MM.1S (cell line): ENCODE results near the gene CBX5.
"Not testable (repeated sequence)": the region's sequence is repeated elsewhere in the genome, so short reads cannot be mapped to it uniquely, and the experiment has no call there.

Experiments
- DNase-seq: peaks from one replicate; pipeline ENCODE4 v3.0.0-alpha.2; 2015
- H2AFZ ChIP-seq: fragments of 300-600 bp; sonication (generic); 2 replicates; pipeline ENCODE4 v1.6.0; 2016; ENCODE audit warnings: antibody characterized with exemption, low read length
- H3F3A ChIP-seq: fragments of 300-600 bp; sonication (generic); 2 replicates; pipeline ENCODE4 v1.6.1; 2016; ENCODE audit warnings: mild to moderate bottlenecking, antibody characterized with exemption, low read length, moderate library complexity, mixed read lengths; ENCODE audit not compliant: insufficient read depth
- H3K27ac ChIP-seq: fragments of 300-600 bp; sonication (generic); 2 replicates; pipeline ENCODE4 v1.5.1; 2016; ENCODE audit warnings: mild to moderate bottlenecking, low read length
- H3K27me3 ChIP-seq: fragments of 300-600 bp; sonication (generic); replicated peaks from 2 replicates; pipeline ENCODE4 v1.6.0; 2016; ENCODE audit warnings: low read length; ENCODE audit not compliant: insufficient read depth
- H3K36me3 ChIP-seq: fragments of 300-600 bp; sonication (generic); replicated peaks from 2 replicates; pipeline ENCODE4 v1.6.1; 2016; ENCODE audit warnings: mild to moderate bottlenecking, low read length, mixed read lengths; ENCODE audit not compliant: insufficient read depth
- H3K4me1 ChIP-seq: fragments of 300-600 bp; sonication (generic); 2 replicates; pipeline ENCODE4 v1.6.1; 2016; ENCODE audit warnings: low read length, mixed read lengths
- H3K4me2 ChIP-seq: fragments of 300-600 bp; sonication (generic); 2 replicates; pipeline ENCODE4 v1.6.0; 2016; ENCODE audit warnings: low read depth, low read length
- H3K4me3 ChIP-seq: fragments of 300-600 bp; sonication (generic); 2 replicates; pipeline ENCODE4 v1.5.1; 2016; ENCODE audit warnings: low read length, mixed read lengths
- H3K79me2 ChIP-seq: fragments of 300-600 bp; sonication (generic); 2 replicates; pipeline ENCODE4 v1.6.1; 2016; ENCODE audit warnings: mixed run types, low read length, mixed read lengths
- H3K9ac ChIP-seq: fragments of 300-600 bp; sonication (generic); 2 replicates; pipeline ENCODE4 v1.6.1; 2016; ENCODE audit warnings: low read length, mixed read lengths
- H3K9me2 ChIP-seq: fragments of 300-600 bp; sonication (generic); replicated peaks from 2 replicates; pipeline ENCODE4 v1.6.1; 2016; ENCODE audit warnings: mild to moderate bottlenecking, low read length, mixed read lengths; ENCODE audit not compliant: insufficient read depth
- H3K9me3 ChIP-seq: fragments of 300-600 bp; sonication (generic); replicated peaks from 2 replicates; pipeline ENCODE4 v1.6.1; 2016; ENCODE audit warnings: mild to moderate bottlenecking, low read length, mixed read lengths; ENCODE audit not compliant: insufficient read depth
- H4K20me1 ChIP-seq: fragments of 300-600 bp; sonication (generic); 2 replicates; pipeline ENCODE4 v1.6.1; 2016; ENCODE audit warnings: mild to moderate bottlenecking, low read length, moderate library complexity, mixed read lengths; ENCODE audit not compliant: insufficient read depth
- EZH2 ChIP-seq: fragments of 300-600 bp; sonication (generic); optimal IDR thresholded peaks from 2 replicates; pipeline ENCODE3; 2017; ENCODE audit warnings: low read depth, mild to moderate bottlenecking, antibody characterized with exemption, low read length, mixed read lengths
- EZH2phosphoT487 ChIP-seq: fragments of 300-600 bp; sonication (generic); IDR thresholded peaks from 2 replicates; pipeline ENCODE4 v1.6.1; 2018; ENCODE audit warnings: antibody characterized with exemption, low read length
- TF ChIP-seq, protein P1 (sequence below): fragments of 300-600 bp; sonication (generic); IDR thresholded peaks from 2 replicates; pipeline ENCODE4 v1.5.1; 2016; ENCODE audit warnings: antibody characterized with exemption, low read length, mixed read lengths

CBX5 gene

DNA sequence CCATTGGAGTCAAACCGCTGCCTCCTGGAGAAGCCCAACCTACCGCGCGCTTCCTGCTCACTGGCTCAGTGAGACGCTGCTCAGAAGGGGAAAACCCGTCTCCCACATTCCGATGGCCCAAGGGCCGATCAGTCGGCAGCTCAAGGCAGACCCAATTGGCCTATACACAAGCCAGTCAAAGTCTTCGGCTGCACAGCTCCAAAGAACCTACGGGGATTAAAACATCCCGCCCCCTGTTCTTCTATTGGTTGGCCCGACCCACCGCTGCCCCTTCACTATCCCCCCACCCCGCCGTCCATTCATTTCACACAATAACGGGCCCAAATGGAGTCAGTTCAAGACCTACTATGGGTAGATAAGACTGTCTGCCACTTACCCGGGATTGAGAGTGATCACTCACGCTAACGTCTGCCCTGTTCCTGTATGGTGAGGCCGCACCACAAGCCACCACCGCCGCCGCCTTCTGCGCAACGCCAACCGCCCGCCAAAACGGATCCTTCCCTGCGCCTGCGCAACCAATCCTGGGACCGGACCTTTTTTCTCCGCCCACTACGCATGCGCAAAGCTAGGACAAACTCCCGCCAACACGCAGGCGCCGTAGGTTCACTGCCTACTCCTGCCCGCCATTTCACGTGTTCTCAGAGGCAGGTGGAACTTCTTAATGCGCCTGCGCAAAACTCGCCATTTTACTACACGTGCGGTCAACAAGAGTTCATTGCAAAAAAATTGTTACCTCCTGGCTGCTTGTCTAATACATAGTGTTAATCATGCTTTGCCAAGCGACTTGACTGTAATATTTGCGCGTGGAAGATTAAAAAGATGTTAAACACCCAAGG lies at the start of gene CBX5:
Gene CBX5 (minus strand): TSS at position 491 of the 836 bp plus-strand sequence. CDS start 22,472 bp downstream, outside the sequence.
- peak within 1 kb of the TSS; percentile 99 for H3K4me3 ChIP-seq
- H3K9me3 ChIP-seq = no peaks in the 10 kb centered on the region
- peaks cover 43% of the 10 kb centered on the region for H3F3A ChIP-seq
- H3K9me2 ChIP-seq = no peaks in the 10 kb centered on the region
- H3K27me3 ChIP-seq = no peaks in the 10 kb centered on the region
- peaks cover 86% of the 10 kb centered on the region for H3K79me2 ChIP-seq
- DNase-seq = peak; percentile 99
- H3K9ac ChIP-seq = peak within 1 kb of the TSS; percentile 96
- peak within 1 kb of the TSS; percentile 80 for H2AFZ ChIP-seq
- peaks cover 19% of the 10 kb centered on the region for H3K36me3 ChIP-seq
- H3K4me2 ChIP-seq = peak within 1 kb of the TSS; percentile 74
- peak within 1 kb of the TSS; percentile 84 for H3K27ac ChIP-seq
- TF ChIP-seq EZH2phosphoT487 (no peak), EZH2 (no peak)
- TF ChIP-seq, protein P1, sequence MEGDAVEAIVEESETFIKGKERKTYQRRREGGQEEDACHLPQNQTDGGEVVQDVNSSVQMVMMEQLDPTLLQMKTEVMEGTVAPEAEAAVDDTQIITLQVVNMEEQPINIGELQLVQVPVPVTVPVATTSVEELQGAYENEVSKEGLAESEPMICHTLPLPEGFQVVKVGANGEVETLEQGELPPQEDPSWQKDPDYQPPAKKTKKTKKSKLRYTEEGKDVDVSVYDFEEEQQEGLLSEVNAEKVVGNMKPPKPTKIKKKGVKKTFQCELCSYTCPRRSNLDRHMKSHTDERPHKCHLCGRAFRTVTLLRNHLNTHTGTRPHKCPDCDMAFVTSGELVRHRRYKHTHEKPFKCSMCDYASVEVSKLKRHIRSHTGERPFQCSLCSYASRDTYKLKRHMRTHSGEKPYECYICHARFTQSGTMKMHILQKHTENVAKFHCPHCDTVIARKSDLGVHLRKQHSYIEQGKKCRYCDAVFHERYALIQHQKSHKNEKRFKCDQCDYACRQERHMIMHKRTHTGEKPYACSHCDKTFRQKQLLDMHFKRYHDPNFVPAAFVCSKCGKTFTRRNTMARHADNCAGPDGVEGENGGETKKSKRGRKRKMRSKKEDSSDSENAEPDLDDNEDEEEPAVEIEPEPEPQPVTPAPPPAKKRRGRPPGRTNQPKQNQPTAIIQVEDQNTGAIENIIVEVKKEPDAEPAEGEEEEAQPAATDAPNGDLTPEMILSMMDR = no peak
- H4K20me1 ChIP-seq = peaks cover 23% of the 10 kb centered on the region
- peaks cover 33% of the 10 kb centered on the region for H3K4me1 ChIP-seq

GRCh38 chr12:54328595-54329337 lies 48.8 kb upstream of the CBX5 start:
- H3K9ac ChIP-seq = no peak overlapping the region
- TF ChIP-seq, protein P1 = no peak
- TF ChIP-seq EZH2 (no peak), EZH2phosphoT487 (no peak)
- no peak for DNase-seq
- no peaks in the 10 kb centered on the region for H3K36me3 ChIP-seq
- H4K20me1 ChIP-seq = no peaks in the 10 kb centered on the region
- no peak overlapping the region for H3K27ac ChIP-seq
- H3K27me3 ChIP-seq = no peaks in the 10 kb centered on the region
- H3K9me2 ChIP-seq = no peaks in the 10 kb centered on the region
- H3K4me3 ChIP-seq = no peak overlapping the region
- H3K9me3 ChIP-seq = no peaks in the 10 kb centered on the region
- no peak overlapping the region for H2AFZ ChIP-seq
- no peak overlapping the region for H3K4me2 ChIP-seq
- H3F3A ChIP-seq = no peaks in the 10 kb centered on the region; the same call in 1 of the 2 replicates
- no peaks in the 10 kb centered on the region for H3K4me1 ChIP-seq
- peaks cover 76% of the 10 kb centered on the region for H3K79me2 ChIP-seq

GRCh38 chr12:54325442-54326109 lies 45.7 kb upstream of the CBX5 start:
- peak overlapping the region; percentile 36; the same call in 1 of the 2 replicates for H3K27ac ChIP-seq
- H2AFZ ChIP-seq = peak overlapping the region; percentile 59
- DNase-seq, H4K20me1 ChIP-seq, H3K4me1 ChIP-seq, H3K9me2 ChIP-seq, H3F3A ChIP-seq, H3K9me3 ChIP-seq, H3K36me3 ChIP-seq, H3K27me3 ChIP-seq: not testable (repeated sequence)
- peak overlapping the region; percentile 76 for H3K4me3 ChIP-seq
- H3K4me2 ChIP-seq = peak overlapping the region; percentile 51; the same call in 1 of the 2 replicates
- H3K79me2 ChIP-seq = peaks cover 48% of the 10 kb centered on the region
- peak overlapping the region; percentile 87 for H3K9ac ChIP-seq
